ENCODE measurements around the gene MON2. TPM values are rescaled to one million over a fixed set of nuclear protein-coding genes. Genes with fewer than 3 reads are reported as not detected.

Gene MON2
- polyA plus RNA-seq, 1 experiment = 7.8 TPM

DNA sequence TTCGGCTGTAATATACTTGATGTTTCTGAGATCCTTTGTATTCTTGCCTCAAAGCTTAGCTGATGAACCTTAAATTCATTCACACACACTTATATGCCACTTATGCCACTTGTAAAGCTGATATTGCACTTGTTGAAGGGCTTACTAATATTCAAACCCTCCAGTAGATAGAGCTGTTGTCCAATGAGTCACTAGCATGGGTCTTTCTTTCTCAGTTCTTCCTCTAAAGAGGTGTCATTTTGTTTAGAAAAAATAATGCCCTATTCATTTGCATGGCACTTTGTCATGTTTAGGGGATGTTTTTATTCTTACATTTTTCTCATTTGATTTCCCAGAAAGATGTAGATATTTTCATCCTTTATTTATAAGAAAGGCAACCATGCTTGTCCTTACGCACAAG, 56.4 kb downstream of the MON2 start:
- POLR2A ChIA-PET = no interaction called here

DNA sequence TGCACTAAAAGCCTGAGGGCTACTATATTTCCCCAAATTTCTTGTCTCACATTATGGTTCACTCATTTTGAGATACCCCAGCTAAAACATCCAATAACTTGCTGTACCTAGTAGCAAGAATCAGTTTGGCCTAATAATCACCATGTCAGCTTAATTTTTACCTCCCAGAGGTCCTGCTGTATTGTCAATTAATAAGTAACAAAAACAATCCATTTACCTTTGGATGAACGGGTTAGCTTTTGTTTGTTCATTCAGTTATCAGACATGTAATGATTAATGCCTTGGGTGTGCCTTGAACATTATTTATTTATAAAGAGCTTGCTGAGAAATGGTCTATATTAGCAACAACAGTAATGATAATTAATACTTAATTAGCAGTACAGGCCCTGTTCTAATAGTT, 57.0 kb downstream of the MON2 start:
- ChIA-PET POLR2A (interaction anchor here (0.6 kb wide), 1 partner anchor 943 kb away, joined by 6 read pairs; no protein-coding TSS in a partner anchor), CTCF (no interaction called here)
- Histone ChIP-seq H3K36me3 (ENCODE audit: control insufficient read depth, insufficient read depth, low read length) (no peaks in the 10 kb centered on the region), H3K27me3 (ENCODE audit: control insufficient read depth, insufficient read depth, low read length) (no peaks in the 10 kb centered on the region), H3K4me3 (ENCODE audit: low read depth, low read length) (no peak overlapping the region)
- DNase-seq (ENCODE audit: low read depth) = no peak
- TF ChIP-seq, protein P1, sequence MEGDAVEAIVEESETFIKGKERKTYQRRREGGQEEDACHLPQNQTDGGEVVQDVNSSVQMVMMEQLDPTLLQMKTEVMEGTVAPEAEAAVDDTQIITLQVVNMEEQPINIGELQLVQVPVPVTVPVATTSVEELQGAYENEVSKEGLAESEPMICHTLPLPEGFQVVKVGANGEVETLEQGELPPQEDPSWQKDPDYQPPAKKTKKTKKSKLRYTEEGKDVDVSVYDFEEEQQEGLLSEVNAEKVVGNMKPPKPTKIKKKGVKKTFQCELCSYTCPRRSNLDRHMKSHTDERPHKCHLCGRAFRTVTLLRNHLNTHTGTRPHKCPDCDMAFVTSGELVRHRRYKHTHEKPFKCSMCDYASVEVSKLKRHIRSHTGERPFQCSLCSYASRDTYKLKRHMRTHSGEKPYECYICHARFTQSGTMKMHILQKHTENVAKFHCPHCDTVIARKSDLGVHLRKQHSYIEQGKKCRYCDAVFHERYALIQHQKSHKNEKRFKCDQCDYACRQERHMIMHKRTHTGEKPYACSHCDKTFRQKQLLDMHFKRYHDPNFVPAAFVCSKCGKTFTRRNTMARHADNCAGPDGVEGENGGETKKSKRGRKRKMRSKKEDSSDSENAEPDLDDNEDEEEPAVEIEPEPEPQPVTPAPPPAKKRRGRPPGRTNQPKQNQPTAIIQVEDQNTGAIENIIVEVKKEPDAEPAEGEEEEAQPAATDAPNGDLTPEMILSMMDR (IDR thresholded peaks at IDR 0.05; ENCODE audit: insufficient read depth, low read depth, low read length) = no peak

More for the DNA sequence above, 56.4 kb downstream of the MON2 start:
- no peak for DNase-seq (ENCODE audit: low read depth)
- no peak overlapping the region for H3K4me3 ChIP-seq (ENCODE audit: low read depth, low read length)
- CTCF ChIA-PET = no interaction called here
- H3K36me3 ChIP-seq (ENCODE audit: control insufficient read depth, insufficient read depth, low read length) = no peaks in the 10 kb centered on the region
- no peaks in the 10 kb centered on the region for H3K27me3 ChIP-seq (ENCODE audit: control insufficient read depth, insufficient read depth, low read length)
- TF ChIP-seq, protein P1 (IDR thresholded peaks at IDR 0.05; ENCODE audit: insufficient read depth, low read depth, low read length) = no peak

DNA sequence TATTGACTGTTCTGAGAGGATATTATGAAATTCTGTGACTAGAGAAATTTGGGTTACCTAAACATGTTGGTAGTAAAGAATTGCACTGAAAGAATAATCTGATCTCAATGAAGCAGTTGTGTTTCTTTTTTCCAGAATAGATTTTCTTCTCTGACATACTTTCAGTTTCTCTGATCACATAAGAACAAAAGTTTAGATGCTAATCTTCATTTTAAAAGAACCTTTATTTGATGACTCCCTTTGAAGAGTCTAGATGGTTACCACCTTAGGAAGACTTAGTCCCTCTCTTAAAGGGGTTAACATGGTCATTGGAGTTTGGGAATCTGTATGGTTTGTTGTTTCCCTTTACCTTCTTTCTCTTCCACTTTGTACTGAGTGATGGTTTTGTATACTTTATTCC, 58.6 kb downstream of the MON2 start:
- ChIA-PET POLR2A (no interaction called here), CTCF (no interaction called here)
- no peaks in the 10 kb centered on the region for H3K36me3 ChIP-seq (ENCODE audit: control insufficient read depth, insufficient read depth, low read length)
- TF ChIP-seq, protein P1 (IDR thresholded peaks at IDR 0.05; ENCODE audit: insufficient read depth, low read depth, low read length) = no peak
- H3K4me3 ChIP-seq (ENCODE audit: low read depth, low read length) = no peak overlapping the region
- H3K27me3 ChIP-seq (ENCODE audit: control insufficient read depth, insufficient read depth, low read length) = no peaks in the 10 kb centered on the region
- no peak for DNase-seq (ENCODE audit: low read depth)

DNA sequence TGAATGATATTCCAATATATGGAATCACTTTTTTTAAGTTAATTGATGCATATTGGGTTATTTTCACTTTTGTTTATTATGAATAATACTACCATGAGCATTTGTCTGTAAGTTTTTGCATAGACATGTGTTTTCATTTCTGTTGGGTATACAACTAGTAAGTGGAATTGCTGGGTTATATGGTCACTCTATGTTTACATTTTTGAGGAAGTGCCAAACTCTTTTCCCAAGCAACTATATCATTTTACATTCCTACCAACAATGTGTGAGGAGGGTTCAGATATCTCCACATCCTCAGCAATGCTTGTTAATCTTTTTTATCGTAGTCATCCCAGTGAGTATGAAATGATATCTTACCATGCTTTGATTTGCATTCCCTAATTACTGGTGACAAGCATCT, 64.0 kb downstream of the MON2 start:
- POLR2A ChIA-PET = no interaction called here
- CTCF ChIA-PET = no interaction called here
- no peak overlapping the region for H3K4me3 ChIP-seq (ENCODE audit: low read depth, low read length)
- H3K36me3 ChIP-seq (ENCODE audit: control insufficient read depth, insufficient read depth, low read length) = peaks cover 2% of the 10 kb centered on the region; the same call in 1 of the 2 replicates
- TF ChIP-seq, protein P1 (IDR thresholded peaks at IDR 0.05; ENCODE audit: insufficient read depth, low read depth, low read length) = no peak
- no peaks in the 10 kb centered on the region for H3K27me3 ChIP-seq (ENCODE audit: control insufficient read depth, insufficient read depth, low read length)
- DNase-seq (ENCODE audit: low read depth) = peak; percentile 20

DNA sequence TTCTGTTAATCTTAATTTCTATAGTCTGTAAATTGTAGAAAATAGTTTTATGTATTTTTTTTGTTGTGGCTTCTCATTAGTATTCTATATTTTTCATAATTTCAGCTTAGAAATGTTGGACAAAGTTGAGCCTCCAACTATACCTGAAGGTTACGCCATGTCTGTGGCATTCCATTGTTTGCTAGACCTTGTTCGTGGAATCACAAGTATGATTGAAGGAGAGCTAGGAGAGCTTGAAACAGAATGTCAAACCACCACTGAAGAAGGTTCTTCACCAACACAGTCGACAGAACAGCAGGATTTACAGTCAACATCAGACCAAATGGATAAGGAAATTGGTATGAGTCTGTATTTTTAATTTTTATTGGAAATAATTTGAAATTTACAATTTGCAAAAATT, 65.7 kb downstream of the MON2 start:
- TF ChIP-seq, protein P1 (IDR thresholded peaks at IDR 0.05; ENCODE audit: insufficient read depth, low read depth, low read length) = no peak
- H3K4me3 ChIP-seq (ENCODE audit: low read depth, low read length) = no peak overlapping the region
- DNase-seq (ENCODE audit: low read depth) = no peak
- no peaks in the 10 kb centered on the region for H3K27me3 ChIP-seq (ENCODE audit: control insufficient read depth, insufficient read depth, low read length)
- POLR2A ChIA-PET = no interaction called here
- peaks cover 2% of the 10 kb centered on the region; the same call in 1 of the 2 replicates for H3K36me3 ChIP-seq (ENCODE audit: control insufficient read depth, insufficient read depth, low read length)
- CTCF ChIA-PET = no interaction called here
